SK-N-MC (cell line): ENCODE data around the gene GPRIN1.

Source experiments
- DNase-seq: peaks from one replicate; pipeline ENCODE4 v3.0.0-alpha.2; 2011; ENCODE audit warnings: low read depth, low spot score
- H3K27ac ChIP-seq: fragments of 200-600 bp; sonication (generic); 2 replicates; pipeline ENCODE4 v1.5.1; 2016; ENCODE audit warnings: mixed run types
- H3K36me3 ChIP-seq: fragments of 200-600 bp; sonication (generic); 2 replicates; pipeline ENCODE4 v1.6.1; 2017; ENCODE audit warnings: antibody characterized with exemption, low read length, mixed read lengths; ENCODE audit not compliant: insufficient read depth
- H3K4me3 ChIP-seq: fragments of 200-600 bp; sonication (generic); 2 replicates; pipeline ENCODE4 v1.5.1; 2016
- H3K9ac ChIP-seq: fragments of 200-600 bp; sonication (generic); 2 replicates; pipeline ENCODE4 v1.8.0; 2017; ENCODE audit warnings: mixed run types, mixed read lengths; ENCODE audit not compliant: insufficient read length
- H3K9me3 ChIP-seq: fragments of 200-600 bp; sonication (generic); 2 replicates; pipeline ENCODE4 v1.6.1; 2017; ENCODE audit warnings: low read depth, mild to moderate bottlenecking, antibody characterized with exemption, low read length, moderate library complexity, mixed read lengths
- EZH2 ChIP-seq: fragments of 200-600 bp; sonication (generic); IDR thresholded peaks from one replicate; pipeline ENCODE4 v1.6.1; 2017; ENCODE audit warnings: antibody characterized with exemption
- FOXP2 ChIP-seq: optimal IDR thresholded peaks from 2 replicates; pipeline ENCODE3; 2011; ENCODE audit warnings: mild to moderate bottlenecking, moderate library complexity; ENCODE audit not compliant: insufficient read depth; ENCODE audit errors: extremely low read length, control extremely low read depth
- POLR2AphosphoS5 ChIP-seq: IDR thresholded peaks from 2 replicates; pipeline ENCODE4 v1.6.1; 2012; ENCODE audit warnings: mild to moderate bottlenecking, low read depth, low read length, borderline replicate concordance

GPRIN1 gene

GRCh38 chr5:176590035-176590717, 19.8 kb downstream of the GPRIN1 start:
- no peak for TF ChIP-seq POLR2AphosphoS5
- no peak for TF ChIP-seq FOXP2
- TF ChIP-seq EZH2, result no peak
- H3K9ac ChIP-seq, result no peak overlapping the region
- no peaks in the 10 kb centered on the region for H3K9me3 ChIP-seq
- no peak overlapping the region for H3K27ac ChIP-seq
- no peak for DNase-seq
- H3K36me3 ChIP-seq, result no peaks in the 10 kb centered on the region
- H3K4me3 ChIP-seq, result no peak overlapping the region

GRCh38 chr5:176589039-176589769, 20.8 kb downstream of the GPRIN1 start:
- no peak for DNase-seq
- no peak overlapping the region for H3K4me3 ChIP-seq
- no peaks in the 10 kb centered on the region for H3K9me3 ChIP-seq
- no peaks in the 10 kb centered on the region for H3K36me3 ChIP-seq
- TF ChIP-seq EZH2 (no peak), FOXP2 (no peak), POLR2AphosphoS5 (no peak)
- H3K27ac ChIP-seq, result no peak overlapping the region
- no peak overlapping the region for H3K9ac ChIP-seq

- Histone ChIP-seq H3K4me3 (no peak overlapping the region), H3K27ac (no peak overlapping the region), H3K36me3 (no peaks in the 10 kb centered on the region), H3K9me3 (no peaks in the 10 kb centered on the region), H3K9ac (no peak overlapping the region)
- TF ChIP-seq POLR2AphosphoS5 (no peak), FOXP2 (no peak), EZH2 (no peak)
- no peak for DNase-seq
Observed at GRCh38 chr5:176588297-176588696, 21.7 kb downstream of the GPRIN1 start.

GRCh38 chr5:176587398-176587797, 22.6 kb downstream of the GPRIN1 start:
- Histone ChIP-seq H3K36me3 (no peaks in the 10 kb centered on the region), H3K4me3 (no peak overlapping the region), H3K9ac (no peak overlapping the region), H3K9me3 (no peaks in the 10 kb centered on the region), H3K27ac (no peak overlapping the region)
- TF ChIP-seq EZH2, result no peak
- no peak for TF ChIP-seq POLR2AphosphoS5
- no peak for TF ChIP-seq FOXP2
- DNase-seq, result no peak

- H3K9ac ChIP-seq, result no peak overlapping the region
- H3K27ac ChIP-seq, result no peak overlapping the region
- H3K36me3 ChIP-seq, result no peaks in the 10 kb centered on the region
- no peak for TF ChIP-seq EZH2
- TF ChIP-seq POLR2AphosphoS5, result no peak
- no peak for TF ChIP-seq FOXP2
- DNase-seq, result no peak
- H3K9me3 ChIP-seq, result no peaks in the 10 kb centered on the region
- no peak overlapping the region for H3K4me3 ChIP-seq
Observed at GRCh38 chr5:176583076-176583475, 26.9 kb downstream of the GPRIN1 start.

GRCh38 chr5:176581361-176581760, 28.6 kb downstream of the GPRIN1 start:
- no peak overlapping the region for H3K9ac ChIP-seq
- no peaks in the 10 kb centered on the region for H3K36me3 ChIP-seq
- no peak overlapping the region for H3K27ac ChIP-seq
- DNase-seq, result no peak
- H3K9me3 ChIP-seq, result no peaks in the 10 kb centered on the region
- no peak overlapping the region for H3K4me3 ChIP-seq
- TF ChIP-seq EZH2 (no peak), POLR2AphosphoS5 (no peak), FOXP2 (no peak)

- no peak for DNase-seq
- no peaks in the 10 kb centered on the region for H3K36me3 ChIP-seq
- H3K9ac ChIP-seq, result no peak overlapping the region
- H3K9me3 ChIP-seq, result no peaks in the 10 kb centered on the region
- H3K4me3 ChIP-seq, result no peak overlapping the region
- no peak overlapping the region for H3K27ac ChIP-seq
- no peak for TF ChIP-seq EZH2
- no peak for TF ChIP-seq POLR2AphosphoS5
- no peak for TF ChIP-seq FOXP2
Observed at GRCh38 chr5:176579323-176579722, 30.6 kb downstream of the GPRIN1 start.

- no peaks in the 10 kb centered on the region for H3K9me3 ChIP-seq
- DNase-seq, result no peak
- no peak overlapping the region for H3K9ac ChIP-seq
- H3K4me3 ChIP-seq, result no peak overlapping the region
- H3K36me3 ChIP-seq, result no peaks in the 10 kb centered on the region
- no peak for TF ChIP-seq POLR2AphosphoS5
- no peak for TF ChIP-seq FOXP2
- TF ChIP-seq EZH2, result no peak
- H3K27ac ChIP-seq, result no peak overlapping the region
Observed at GRCh38 chr5:176578391-176578808, 31.6 kb downstream of the GPRIN1 start.
